H1 (cell line): ENCODE results near the gene SMC6. TPM values are rescaled to one million over a fixed set of nuclear protein-coding genes. Genes with fewer than 3 reads are reported as not detected.

Experiments
- CTCF ChIA-PET: fragments of 300-600 bp; sonication (Branson Sonifier 250); formaldehyde crosslinking; loops from one replicate; lab custom pipeline; 2021; ENCODE audit not compliant: partially characterized antibody; lab: Charles Lee
- POLR2A ChIA-PET: fragments of 300-600 bp; sonication (Branson Sonifier 250); formaldehyde crosslinking; loops from one replicate; lab custom pipeline; 2021; ENCODE audit warnings: inconsistent platforms; ENCODE audit not compliant: partially characterized antibody; lab: Charles Lee
- DNase-seq, 2 experiments: peaks; one replicate each; pipeline versions ENCODE4 v3.0.0 to v3.0.0-alpha.2; 2010 to 2022; ENCODE audit warnings: low spot score in 2 of 2, low read depth in 1 of 2, mixed read lengths in 1 of 2
- FAIRE-seq: peaks from 2 replicates; lab custom pipeline; 2011; peaks lifted over from hg19 to GRCh38; lab: Jason Lieb, UNC
- H2AFZ ChIP-seq: 2 replicates; pipeline ENCODE4 v1.8.1; 2012; ENCODE audit warnings: low read length, inconsistent platforms
- H2AK5ac ChIP-seq: 2 replicates; pipeline ENCODE4 v1.6.1; 2013; ENCODE audit warnings: low read depth, low read length
- H2BK120ac ChIP-seq: replicated peaks from 2 replicates; pipeline ENCODE3; 2013; ENCODE audit warnings: low read depth, low read length, inconsistent platforms
- H2BK12ac ChIP-seq: 2 replicates; pipeline ENCODE4 v1.6.1; 2013; ENCODE audit warnings: low read depth, low read length
- H2BK15ac ChIP-seq: 2 replicates; pipeline ENCODE4 v1.6.1; 2013; ENCODE audit warnings: low read length
- H2BK20ac ChIP-seq: 2 replicates; pipeline ENCODE4 v1.6.1; 2013; ENCODE audit warnings: low read length
- H2BK5ac ChIP-seq: 2 replicates; pipeline ENCODE4 v1.6.1; 2013; ENCODE audit warnings: low read depth, low read length
- H3K14ac ChIP-seq: 2 replicates; pipeline ENCODE4 v1.6.1; 2013; ENCODE audit warnings: inconsistent platforms; ENCODE audit not compliant: insufficient read length
- H3K18ac ChIP-seq: 2 replicates; pipeline ENCODE4 v1.6.1; 2013; ENCODE audit warnings: low read length; ENCODE audit errors: extremely low read depth
- H3K23ac ChIP-seq: 2 replicates; pipeline ENCODE4 v1.6.1; 2013; ENCODE audit warnings: inconsistent platforms; ENCODE audit not compliant: insufficient read length
- H3K23me2 ChIP-seq: 2 replicates; pipeline ENCODE4 v1.6.1; 2013; ENCODE audit warnings: low read depth, low read length
- H3K27ac ChIP-seq: 2 replicates; pipeline ENCODE4 v1.6.1; 2011; ENCODE audit warnings: low read depth, low read length, inconsistent platforms
- H3K27me3 ChIP-seq, 4 experiments: replicated peaks in 1 of 4; 1 replicate in 1 of 4; 2 replicates in 3 of 4; pipeline versions ENCODE4 v1.6.1 to v1.8.1; 2011 to 2013; ENCODE audit warnings: low read length in 3 of 4, mild to moderate bottlenecking in 3 of 4, inconsistent platforms in 2 of 4, mixed read lengths in 2 of 4, moderate library complexity in 1 of 4; ENCODE audit not compliant: control insufficient read depth in 3 of 4, insufficient read depth in 3 of 4; ENCODE audit errors: extremely low read depth in 1 of 4
- H3K36me3 ChIP-seq, 4 experiments: 2 replicates each; pipeline versions ENCODE4 v1.6.1 to v1.8.1; 2011 to 2013; ENCODE audit warnings: mild to moderate bottlenecking in 4 of 4, low read length in 3 of 4, moderate library complexity in 2 of 4, control low read depth in 1 of 4, inconsistent platforms in 1 of 4; ENCODE audit not compliant: insufficient read depth in 4 of 4, control insufficient read depth in 2 of 4
- H3K4ac ChIP-seq: replicated peaks from 2 replicates; pipeline ENCODE3; 2013; ENCODE audit warnings: low read length, low read depth, mixed read lengths, inconsistent platforms; ENCODE audit not compliant: insufficient read length
- H3K4me1 ChIP-seq, 4 experiments: replicated peaks in 1 of 4; 1 replicate in 1 of 4; 2 replicates in 3 of 4; pipeline versions ENCODE4 v1.6.1 to v1.8.1; 2011 to 2013; ENCODE audit warnings: low read length in 3 of 4, inconsistent platforms in 2 of 4, mixed read lengths in 1 of 4; ENCODE audit not compliant: insufficient read depth in 4 of 4, control insufficient read depth in 3 of 4
- H3K4me2 ChIP-seq, 2 experiments: 2 replicates each; pipeline versions ENCODE4 v1.6.1 to v1.8.1; 2011 to 2013; ENCODE audit warnings: low read depth in 2 of 2, low read length in 2 of 2, control low read depth in 1 of 2, inconsistent platforms in 1 of 2, mild to moderate bottlenecking in 1 of 2; ENCODE audit not compliant: insufficient read depth in 1 of 2
- H3K4me3 ChIP-seq, 4 experiments: fragments of 200-600, 300-600 bp in 1 of 4; sonication (generic), shearing (Covaris generic), sonication (Bioruptor Twin) in 1 of 4; 2 replicates each; pipeline versions ENCODE4 v1.5.1 to v1.8.1; 2011 to 2016; ENCODE audit warnings: low read length in 4 of 4, low read depth in 3 of 4, control low read depth in 2 of 4, inconsistent platforms in 2 of 4, mild to moderate bottlenecking in 2 of 4, mixed read lengths in 1 of 4, moderate library complexity in 1 of 4; ENCODE audit not compliant: insufficient read depth in 2 of 4; ENCODE audit errors: extremely low read depth in 1 of 4
- H3K56ac ChIP-seq: replicated peaks from 2 replicates; pipeline ENCODE3; 2013; ENCODE audit warnings: low read depth, mild to moderate bottlenecking, mixed read lengths, low read length, inconsistent platforms; ENCODE audit not compliant: insufficient read length
- H3K79me1 ChIP-seq: 2 replicates; pipeline ENCODE4 v1.6.1; 2013; ENCODE audit warnings: low read depth, low read length, control low read depth
- H3K79me2 ChIP-seq, 2 experiments: 2 replicates each; pipeline versions ENCODE4 v1.6.1 to v1.8.1; 2012 to 2013; ENCODE audit warnings: low read length in 2 of 2, mild to moderate bottlenecking in 2 of 2, inconsistent platforms in 1 of 2; ENCODE audit not compliant: insufficient read depth in 2 of 2, control insufficient read depth in 1 of 2
- H3K9ac ChIP-seq, 4 experiments: replicated peaks in 1 of 4; 1 replicate in 1 of 4; 2 replicates in 3 of 4; pipeline versions ENCODE4 v1.6.1 to v1.8.1; 2011 to 2013; ENCODE audit warnings: low read depth in 3 of 4, low read length in 3 of 4, control low read depth in 2 of 4, mild to moderate bottlenecking in 2 of 4, moderate library complexity in 2 of 4, inconsistent platforms in 1 of 4; ENCODE audit errors: extremely low read depth in 1 of 4
- H3K9me3 ChIP-seq, 2 experiments: 2 replicates each; pipeline versions ENCODE4 v1.6.1 to v1.8.1; 2012 to 2013; ENCODE audit warnings: mild to moderate bottlenecking in 2 of 2, moderate library complexity in 2 of 2, control low read depth in 1 of 2, inconsistent platforms in 1 of 2, low read depth in 1 of 2, low read length in 1 of 2, mixed read lengths in 1 of 2; ENCODE audit not compliant: insufficient read depth in 2 of 2
- H4K20me1 ChIP-seq, 2 experiments: replicated peaks in 1 of 2; 2 replicates each; pipeline versions ENCODE3 to v1.8.1; 2011 to 2013; ENCODE audit warnings: inconsistent platforms in 2 of 2, low read length in 2 of 2, mild to moderate bottlenecking in 1 of 2; ENCODE audit not compliant: insufficient read depth in 2 of 2, control insufficient read depth in 1 of 2
- H4K5ac ChIP-seq: 2 replicates; pipeline ENCODE4 v1.6.1; 2013; ENCODE audit warnings: low read length, low read depth, mixed read lengths, inconsistent platforms; ENCODE audit not compliant: insufficient read length
- H4K8ac ChIP-seq: 2 replicates; pipeline ENCODE4 v1.8.0; 2013; ENCODE audit warnings: mild to moderate bottlenecking, moderate library complexity, low read length, inconsistent platforms; ENCODE audit not compliant: insufficient read depth; ENCODE audit errors: extremely low read depth
- H4K91ac ChIP-seq: replicated peaks from 2 replicates; pipeline ENCODE3; 2013; ENCODE audit warnings: low read length, mixed read lengths, inconsistent platforms; ENCODE audit not compliant: insufficient read length
- CBX5 ChIP-seq: fragments of 300-800, 300-1000 bp; sonication (generic); IDR thresholded peaks from 2 replicates; pipeline ENCODE4 v1.7.1; 2016; ENCODE audit warnings: antibody characterized with exemption, low read length, low read depth
- CBX8 ChIP-seq: fragments of 300-800, 300-1000 bp; sonication (generic); IDR thresholded peaks from 2 replicates; pipeline ENCODE4 v1.7.1; 2016; ENCODE audit warnings: low read depth, low read length, borderline replicate concordance
- NANOG ChIP-seq: IDR thresholded peaks from 2 replicates; pipeline ENCODE4 v1.6.1; 2011; ENCODE audit warnings: low read length, low read depth, mild to moderate bottlenecking, inconsistent platforms; ENCODE audit not compliant: insufficient read depth, poor library complexity, severe bottlenecking
- RNF2 ChIP-seq: fragments of 200-900, 300-1000 bp; sonication (generic); IDR thresholded peaks from 2 replicates; pipeline ENCODE4 v1.7.1; 2016; ENCODE audit warnings: borderline replicate concordance, low read depth, mild to moderate bottlenecking, antibody characterized with exemption, low read length; ENCODE audit not compliant: poor library complexity, severe bottlenecking; ENCODE audit errors: missing control alignments
- WGBS, 2 experiments: shearing (Covaris generic) in 1 of 2; methylation state at CpG; one replicate each; pipeline versions ENCODE4 v1.1.6 to v1.1.7; 2013 to 2015; ENCODE audit warnings: low lambda C conversion rate in 2 of 2, mixed read lengths in 2 of 2, inconsistent platforms in 1 of 2, low coverage in 1 of 2, missing lambda C conversion rate in 1 of 2; ENCODE audit not compliant: insufficient replicate concordance in 2 of 2, insufficient coverage in 1 of 2, insufficient read length in 1 of 2; ENCODE audit errors: extremely low coverage in 1 of 2, missing lambda C conversion rate in 1 of 2; 5-methylcytosine and 5-hydroxymethylcytosine counted together
- polyA plus RNA-seq, 7 experiments: library from polyadenylated mRNA; depleted of rRNA in 3 of 7; stranded (reverse) in 5 of 7; unstranded in 2 of 7; fragments of >200 nt in 5 of 7; fragments of 200-250 nt in 2 of 7; gene quantifications; 1 replicate in 5 of 7; 2 replicates in 1 of 7; 4 replicates in 1 of 7; pipeline versions ENCODE4 v1.2.1 to v1.2.3, GENCODE V29; 2011 to 2013; ENCODE audit warnings: missing spikeins in 2 of 7, mixed read lengths in 2 of 7
- total RNA-seq: library from RNA; stranded (reverse); fragmentation: NEBNext Ultra II Directional; extraction: Animal tissue kit (Norgen Biotek cat#: 25700); gene quantifications from 2 replicates; pipeline ENCODE4 v1.2.1, GENCODE V29; 2021

The SMC6 gene
- total and polyA plus RNA-seq, 2 of the 8 experiments (the other 6 are each of a cell fraction or from before 2014, with no cell fraction given) = 9.7 to 49.5 TPM

- H3K79me2 ChIP-seq = no peaks in the 10 kb centered on the region
- 86% methylated on average over 3 of the region's 3 CpGs; no CpG with 5 or more reads in 1 of the 2 experiments for WGBS, 2 experiments
These were observed 128.2 kb downstream of the SMC6 start for GRCh38 chr2:17625446-17625845.

More at GRCh38 chr2:17625446-17625845, 128.2 kb downstream of the SMC6 start:
- Histone ChIP-seq H4K20me1 (no peaks in the 10 kb centered on the region), H3K4me1 (peaks cover 0 to 6% (median 0%) of the 10 kb centered on the region in 4 experiments; a peak in 3 of 7 replicates), H3K14ac (no peak overlapping the region), H3K27ac (no peak overlapping the region), H2AK5ac (no peak overlapping the region), H3K4ac (no peak overlapping the region), H4K8ac (no peak overlapping the region), H3K18ac (no peak overlapping the region), H3K9ac (no peak overlapping the region), H3K23ac (no peak overlapping the region), H3K79me1 (no peaks in the 10 kb centered on the region; the same call in 1 of the 2 replicates), H3K36me3 (no peaks in the 10 kb centered on the region), H2BK120ac (no peak overlapping the region)
- ChIA-PET CTCF (interaction anchor here (0.6 to 3.9 kb wide), 4 partner anchors 21 to 155 kb away, joined by 3 to 23 read pairs (median 3); no protein-coding TSS in a partner anchor), POLR2A (no interaction called here)
- no peak for DNase-seq
- no peak for TF ChIP-seq NANOG
- TF ChIP-seq CBX8 = no peak
- no peak for TF ChIP-seq RNF2
- TF ChIP-seq CBX5 = no peak
- TF ChIP-seq, all 59 proteins: peak for 0
- Histone ChIP-seq H3K4me2 (no peak overlapping the region), H2AFZ (no peak overlapping the region), H3K4me3 (no peak overlapping the region), H3K27me3 (no peaks in the 10 kb centered on the region), H3K23me2 (no peaks in the 10 kb centered on the region), H2BK5ac (no peak overlapping the region), H4K91ac (no peak overlapping the region), H3K9me3 (no peaks in the 10 kb centered on the region), H2BK15ac (no peak overlapping the region), H2BK20ac (no peak overlapping the region), H2BK12ac (no peak overlapping the region), H3K56ac (no peak overlapping the region), H4K5ac (no peak overlapping the region)
- no peak for FAIRE-seq
